ENCODE measurements around the gene CABLES2. TPM values are rescaled to one million over a fixed set of nuclear protein-coding genes. Genes with fewer than 3 reads are reported as not detected.
"Not testable (repeated sequence)": the region's sequence is repeated elsewhere in the genome, so short reads cannot be mapped to it uniquely, and the experiment has no call there.

The CABLES2 gene
- total RNA-seq, 1 donor, result 1.8 TPM

- no peak for TF ChIP-seq CTCF (IDR thresholded peaks at IDR 0.05; ENCODE audit: extremely low read depth, low read depth, low read length)
- Histone ChIP-seq H3K4me3 (ENCODE audit: insufficient read depth, low read length) (no peak overlapping the region), H3K27me3 (ENCODE audit: insufficient read depth, low read length) (peaks cover 9% of the 10 kb centered on the region), H3K79me2 (ENCODE audit: insufficient read depth, low read length) (peaks cover 6% of the 10 kb centered on the region), H3K9me3 (ENCODE audit: low read depth, low read length) (no peaks in the 10 kb centered on the region), H2AFZ (ENCODE audit: low read length) (no peak overlapping the region), H4K20me1 (ENCODE audit: insufficient read depth, low read length) (no peaks in the 10 kb centered on the region), H3K4me2 (ENCODE audit: insufficient read depth, low read length) (no peak overlapping the region), H3K27ac (ENCODE audit: low read depth, low read length) (no peak overlapping the region), H3K4me1 (ENCODE audit: insufficient read depth, low read length) (peaks cover 12% of the 10 kb centered on the region), H3K36me3 (ENCODE audit: insufficient read depth, low read length) (peaks cover 7% of the 10 kb centered on the region)
- no peak for DNase-seq (ENCODE audit: insufficient read length, low spot score, missing footprints)
Measured at GRCh38 chr20:62377064-62377461, 30.0 kb downstream of the CABLES2 start.

GRCh38 chr20:62376112-62377063, 30.7 kb downstream of the CABLES2 start:
- DNase-seq (ENCODE audit: insufficient read length, low spot score, missing footprints), result peak; percentile 93
- no peak overlapping the region for H3K27ac ChIP-seq (ENCODE audit: low read depth, low read length)
- H3K4me2 ChIP-seq (ENCODE audit: insufficient read depth, low read length), result no peak overlapping the region
- peak; percentile 36 for TF ChIP-seq CTCF (IDR thresholded peaks at IDR 0.05; ENCODE audit: extremely low read depth, low read depth, low read length)
- H2AFZ ChIP-seq (ENCODE audit: low read length), result peak overlapping the region; percentile 31
- H3K79me2 ChIP-seq (ENCODE audit: insufficient read depth, low read length), result no peaks in the 10 kb centered on the region
- peaks cover 10% of the 10 kb centered on the region for H3K4me1 ChIP-seq (ENCODE audit: insufficient read depth, low read length)
- no peaks in the 10 kb centered on the region for H4K20me1 ChIP-seq (ENCODE audit: insufficient read depth, low read length)
- H3K4me3 ChIP-seq (ENCODE audit: insufficient read depth, low read length), result no peak overlapping the region
- H3K27me3 ChIP-seq (ENCODE audit: insufficient read depth, low read length), result peaks cover 9% of the 10 kb centered on the region
- no peaks in the 10 kb centered on the region for H3K9me3 ChIP-seq (ENCODE audit: low read depth, low read length)
- no peaks in the 10 kb centered on the region for H3K36me3 ChIP-seq (ENCODE audit: insufficient read depth, low read length)

DNA sequence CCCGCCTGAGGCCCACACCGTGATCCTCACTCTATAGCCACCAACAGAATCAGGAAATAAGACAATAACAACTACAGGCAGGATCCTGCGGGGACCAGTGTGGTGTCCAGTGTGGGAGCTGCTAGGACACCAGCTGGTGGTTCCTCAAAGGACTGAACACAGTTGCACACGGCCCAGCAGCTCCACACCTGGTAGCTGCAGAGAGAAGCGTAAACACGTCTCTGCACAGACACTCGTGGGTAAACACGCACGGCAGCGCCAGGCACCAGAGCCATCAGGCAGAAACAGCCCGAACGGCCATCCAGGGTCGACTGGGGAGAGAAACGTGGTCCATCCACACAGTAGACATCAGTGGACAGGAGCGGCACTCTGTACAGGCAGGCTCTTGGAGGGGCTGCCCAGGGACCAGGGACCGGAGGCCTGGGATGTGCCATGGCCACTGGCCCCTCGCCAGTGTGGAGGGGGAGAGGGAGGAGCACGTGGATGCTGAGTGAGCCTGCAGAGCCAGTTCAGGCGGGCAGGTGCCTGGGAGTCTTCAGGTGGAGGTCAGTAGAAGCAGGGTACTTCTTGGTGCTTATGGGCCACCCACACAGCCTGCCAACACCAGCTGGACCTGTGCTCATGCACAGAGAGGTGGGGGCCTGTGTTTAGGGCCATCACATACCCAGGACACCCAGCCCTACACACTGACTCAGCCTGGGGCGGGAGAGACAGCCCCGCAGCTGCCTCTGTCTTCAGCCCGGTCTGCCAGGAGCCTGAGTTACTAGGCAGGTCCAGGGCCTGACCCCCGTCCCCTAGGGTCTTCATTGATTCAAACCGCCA, 32.5 kb downstream of the CABLES2 start:
- Histone ChIP-seq H3K27ac (ENCODE audit: low read depth, low read length) (no peak overlapping the region), H3K4me1 (ENCODE audit: insufficient read depth, low read length) (peaks cover 13% of the 10 kb centered on the region), H2AFZ (ENCODE audit: low read length) (no peak overlapping the region), H3K36me3 (ENCODE audit: insufficient read depth, low read length) (no peaks in the 10 kb centered on the region), H3K9me3 (ENCODE audit: low read depth, low read length) (no peaks in the 10 kb centered on the region), H3K79me2 (ENCODE audit: insufficient read depth, low read length) (no peaks in the 10 kb centered on the region), H4K20me1 (ENCODE audit: insufficient read depth, low read length) (no peaks in the 10 kb centered on the region), H3K4me2 (ENCODE audit: insufficient read depth, low read length) (no peak overlapping the region), H3K27me3 (ENCODE audit: insufficient read depth, low read length) (peaks cover 9% of the 10 kb centered on the region), H3K4me3 (ENCODE audit: insufficient read depth, low read length) (no peak overlapping the region)
- no peak for TF ChIP-seq CTCF (IDR thresholded peaks at IDR 0.05; ENCODE audit: extremely low read depth, low read depth, low read length)
- DNase-seq (ENCODE audit: insufficient read length, low spot score, missing footprints), result no peak

DNA sequence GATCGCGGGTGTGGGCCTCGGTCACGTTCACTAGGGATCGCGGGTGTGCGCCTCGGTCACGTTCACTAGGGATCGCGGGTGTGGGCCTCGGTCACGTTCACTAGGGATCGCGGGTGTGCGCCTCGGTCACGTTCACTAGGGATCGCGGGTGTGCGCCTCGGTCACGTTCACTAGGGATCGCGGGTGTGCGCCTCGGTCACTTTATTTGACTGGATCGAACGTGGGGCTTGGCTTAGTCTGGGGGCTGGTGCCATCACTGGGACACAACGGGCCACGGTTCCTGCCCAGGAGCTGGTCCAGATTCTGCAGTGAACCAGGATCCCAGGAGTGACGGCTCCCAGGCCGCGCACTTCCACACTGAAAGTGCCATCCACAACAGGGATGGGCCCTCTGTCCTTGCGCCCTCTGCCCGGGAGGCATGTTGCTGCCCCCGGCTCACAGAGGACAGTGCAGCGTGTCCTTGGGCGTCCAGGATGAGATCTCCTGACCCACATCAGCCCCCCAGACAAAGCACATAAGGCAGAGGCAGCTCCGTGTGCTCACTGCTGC, 33.4 kb downstream of the CABLES2 start:
- H3K4me1 ChIP-seq (ENCODE audit: insufficient read depth, low read length), result peaks cover 20% of the 10 kb centered on the region
- not testable (repeated sequence) for H3K9me3 ChIP-seq (ENCODE audit: low read depth, low read length); H4K20me1 ChIP-seq (ENCODE audit: insufficient read depth, low read length); H3K27me3 ChIP-seq (ENCODE audit: insufficient read depth, low read length); H2AFZ ChIP-seq (ENCODE audit: low read length); H3K27ac ChIP-seq (ENCODE audit: low read depth, low read length); DNase-seq (ENCODE audit: insufficient read length, low spot score, missing footprints); H3K36me3 ChIP-seq (ENCODE audit: insufficient read depth, low read length); H3K79me2 ChIP-seq (ENCODE audit: insufficient read depth, low read length); H3K4me2 ChIP-seq (ENCODE audit: insufficient read depth, low read length); H3K4me3 ChIP-seq (ENCODE audit: insufficient read depth, low read length)

Measured in osteoblast (primary cell).